NCI-H526 treated with DMSO at 0.1 percent for 48 hours (cell line): ENCODE results near the gene PPM1N.

Source experiments
- DNase-seq: peaks from one replicate; lab custom pipeline; 2025; lab: John Stamatoyannopoulos, UW

Gene PPM1N

DNA sequence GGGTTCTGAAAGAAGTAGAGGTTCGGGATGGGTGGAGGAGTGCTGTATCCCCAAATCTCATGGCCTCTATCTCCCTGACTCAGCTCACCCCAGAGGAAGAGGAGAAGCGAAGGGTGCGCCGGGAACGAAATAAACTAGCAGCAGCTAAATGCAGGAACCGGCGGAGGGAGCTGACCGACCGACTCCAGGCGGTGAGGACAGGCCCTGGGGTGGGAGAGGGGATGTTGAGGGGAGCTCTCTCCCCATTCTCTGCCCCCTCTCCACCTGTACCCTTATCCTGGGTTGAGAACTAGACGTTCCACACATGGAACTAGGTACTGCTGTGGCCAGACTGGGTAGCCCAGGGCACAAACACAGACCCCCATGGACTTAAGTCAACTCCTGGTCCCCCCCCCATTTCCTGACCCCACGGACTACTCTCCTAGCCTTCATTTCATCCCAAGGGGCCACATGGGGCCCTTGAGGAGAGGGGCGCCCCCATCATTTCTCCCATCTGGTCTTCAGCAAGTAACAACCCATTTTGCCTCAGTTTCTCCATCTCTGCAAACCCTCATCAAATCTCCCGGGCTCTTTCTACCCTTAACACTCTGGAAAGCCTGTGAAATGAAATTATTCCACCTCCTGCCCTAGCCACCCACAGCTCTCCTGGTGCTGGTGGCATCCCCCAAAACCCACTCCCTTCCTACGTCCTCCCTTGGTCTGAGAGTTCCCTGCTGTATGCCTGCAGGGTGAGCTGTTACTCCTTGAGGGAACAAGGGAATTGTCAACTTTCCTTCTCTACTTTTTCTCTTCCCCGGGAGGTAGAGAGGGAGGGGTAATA is 26.9 kb upstream of the PPM1N start:
- no peak for DNase-seq

DNA sequence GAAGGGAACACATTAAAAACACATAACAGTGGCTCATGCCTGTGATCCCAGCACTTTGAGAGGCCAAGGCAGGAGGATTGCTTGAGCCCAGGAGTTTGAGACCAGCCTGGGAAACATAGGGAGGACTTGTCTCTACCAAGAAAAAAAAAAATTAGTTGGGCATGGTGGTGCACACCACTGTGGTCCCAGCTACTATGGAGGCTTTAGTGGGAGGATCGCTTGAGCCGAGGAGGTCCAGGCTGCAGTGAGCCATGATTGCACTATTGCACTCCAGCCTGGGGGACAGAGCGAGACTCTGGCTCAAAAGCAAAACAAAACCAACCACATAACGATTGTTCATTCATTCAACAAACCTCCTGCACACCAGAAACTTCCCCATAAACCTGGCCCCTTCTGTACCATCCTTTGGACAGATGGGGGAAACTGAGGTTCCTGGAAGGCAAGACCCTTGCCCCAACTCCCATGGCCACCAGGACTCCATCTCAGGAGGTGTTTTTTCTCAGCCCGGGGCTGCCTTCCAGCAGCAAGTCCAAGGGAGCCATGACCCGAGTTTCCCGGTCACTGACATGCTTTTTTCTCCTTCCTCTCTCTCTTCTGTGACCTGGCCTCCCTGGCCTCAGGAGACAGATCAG is 26.2 kb upstream of the PPM1N start:
- DNase-seq: no peak

DNA sequence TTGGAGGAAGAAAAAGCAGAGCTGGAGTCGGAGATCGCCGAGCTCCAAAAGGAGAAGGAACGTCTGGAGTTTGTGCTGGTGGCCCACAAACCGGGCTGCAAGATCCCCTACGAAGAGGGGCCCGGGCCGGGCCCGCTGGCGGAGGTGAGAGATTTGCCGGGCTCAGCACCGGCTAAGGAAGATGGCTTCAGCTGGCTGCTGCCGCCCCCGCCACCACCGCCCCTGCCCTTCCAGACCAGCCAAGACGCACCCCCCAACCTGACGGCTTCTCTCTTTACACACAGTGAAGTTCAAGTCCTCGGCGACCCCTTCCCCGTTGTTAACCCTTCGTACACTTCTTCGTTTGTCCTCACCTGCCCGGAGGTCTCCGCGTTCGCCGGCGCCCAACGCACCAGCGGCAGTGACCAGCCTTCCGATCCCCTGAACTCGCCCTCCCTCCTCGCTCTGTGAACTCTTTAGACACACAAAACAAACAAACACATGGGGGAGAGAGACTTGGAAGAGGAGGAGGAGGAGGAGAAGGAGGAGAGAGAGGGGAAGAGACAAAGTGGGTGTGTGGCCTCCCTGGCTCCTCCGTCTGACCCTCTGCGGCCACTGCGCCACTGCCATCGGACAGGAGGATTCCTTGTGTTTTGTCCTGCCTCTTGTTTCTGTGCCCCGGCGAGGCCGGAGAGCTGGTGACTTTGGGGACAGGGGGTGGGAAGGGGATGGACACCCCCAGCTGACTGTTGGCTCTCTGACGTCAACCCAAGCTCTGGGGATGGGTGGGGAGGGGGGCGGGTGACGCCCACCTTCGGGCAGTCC is 25.5 kb upstream of the PPM1N start:
- DNase-seq: no peak

DNA sequence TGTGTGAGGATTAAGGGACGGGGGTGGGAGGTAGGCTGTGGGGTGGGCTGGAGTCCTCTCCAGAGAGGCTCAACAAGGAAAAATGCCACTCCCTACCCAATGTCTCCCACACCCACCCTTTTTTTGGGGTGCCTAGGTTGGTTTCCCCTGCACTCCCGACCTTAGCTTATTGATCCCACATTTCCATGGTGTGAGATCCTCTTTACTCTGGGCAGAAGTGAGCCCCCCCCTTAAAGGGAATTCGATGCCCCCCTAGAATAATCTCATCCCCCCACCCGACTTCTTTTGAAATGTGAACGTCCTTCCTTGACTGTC is 24.9 kb upstream of the PPM1N start:
- DNase-seq: no peak

DNA sequence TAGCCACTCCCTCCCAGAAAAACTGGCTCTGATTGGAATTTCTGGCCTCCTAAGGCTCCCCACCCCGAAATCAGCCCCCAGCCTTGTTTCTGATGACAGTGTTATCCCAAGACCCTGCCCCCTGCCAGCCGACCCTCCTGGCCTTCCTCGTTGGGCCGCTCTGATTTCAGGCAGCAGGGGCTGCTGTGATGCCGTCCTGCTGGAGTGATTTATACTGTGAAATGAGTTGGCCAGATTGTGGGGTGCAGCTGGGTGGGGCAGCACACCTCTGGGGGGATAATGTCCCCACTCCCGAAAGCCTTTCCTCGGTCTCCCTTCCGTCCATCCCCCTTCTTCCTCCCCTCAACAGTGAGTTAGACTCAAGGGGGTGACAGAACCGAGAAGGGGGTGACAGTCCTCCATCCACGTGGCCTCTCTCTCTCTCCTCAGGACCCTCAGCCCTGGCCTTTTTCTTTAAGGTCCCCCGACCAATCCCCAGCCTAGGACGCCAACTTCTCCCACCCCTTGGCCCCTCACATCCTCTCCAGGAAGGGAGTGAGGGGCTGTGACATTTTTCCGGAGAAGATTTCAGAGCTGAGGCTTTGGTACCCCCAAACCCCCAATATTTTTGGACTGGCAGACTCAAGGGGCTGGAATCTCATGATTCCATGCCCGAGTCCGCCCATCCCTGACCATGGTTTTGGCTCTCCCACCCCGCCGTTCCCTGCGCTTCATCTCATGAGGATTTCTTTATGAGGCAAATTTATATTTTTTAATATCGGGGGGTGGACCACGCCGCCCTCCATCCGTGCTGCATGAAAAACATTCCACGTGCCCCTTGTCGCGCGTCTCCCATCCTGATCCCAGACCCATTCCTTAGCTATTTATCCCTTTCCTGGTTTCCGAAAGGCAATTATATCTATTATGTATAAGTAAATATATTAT is 24.3 kb upstream of the PPM1N start:
- DNase-seq: no peak

DNA sequence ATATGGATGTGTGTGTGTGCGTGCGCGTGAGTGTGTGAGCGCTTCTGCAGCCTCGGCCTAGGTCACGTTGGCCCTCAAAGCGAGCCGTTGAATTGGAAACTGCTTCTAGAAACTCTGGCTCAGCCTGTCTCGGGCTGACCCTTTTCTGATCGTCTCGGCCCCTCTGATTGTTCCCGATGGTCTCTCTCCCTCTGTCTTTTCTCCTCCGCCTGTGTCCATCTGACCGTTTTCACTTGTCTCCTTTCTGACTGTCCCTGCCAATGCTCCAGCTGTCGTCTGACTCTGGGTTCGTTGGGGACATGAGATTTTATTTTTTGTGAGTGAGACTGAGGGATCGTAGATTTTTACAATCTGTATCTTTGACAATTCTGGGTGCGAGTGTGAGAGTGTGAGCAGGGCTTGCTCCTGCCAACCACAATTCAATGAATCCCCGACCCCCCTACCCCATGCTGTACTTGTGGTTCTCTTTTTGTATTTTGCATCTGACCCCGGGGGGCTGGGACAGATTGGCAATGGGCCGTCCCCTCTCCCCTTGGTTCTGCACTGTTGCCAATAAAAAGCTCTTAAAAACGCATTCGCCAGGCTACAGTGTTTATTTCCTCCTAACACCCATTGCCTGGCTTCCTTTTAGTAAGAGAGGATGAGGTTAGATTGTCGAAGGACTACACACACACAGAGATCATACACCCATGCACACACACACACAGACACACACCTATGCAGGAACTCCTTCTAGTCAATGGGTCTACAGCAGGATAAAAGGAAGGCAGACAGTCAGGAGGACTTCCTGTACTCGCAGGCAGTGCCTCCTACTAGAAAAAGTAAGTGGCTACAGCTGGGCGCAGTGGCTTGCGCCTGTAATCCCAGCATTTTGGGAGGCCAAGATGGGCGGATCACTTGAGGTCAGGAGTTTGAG is 23.4 kb upstream of the PPM1N start:
- DNase-seq: no peak

DNA sequence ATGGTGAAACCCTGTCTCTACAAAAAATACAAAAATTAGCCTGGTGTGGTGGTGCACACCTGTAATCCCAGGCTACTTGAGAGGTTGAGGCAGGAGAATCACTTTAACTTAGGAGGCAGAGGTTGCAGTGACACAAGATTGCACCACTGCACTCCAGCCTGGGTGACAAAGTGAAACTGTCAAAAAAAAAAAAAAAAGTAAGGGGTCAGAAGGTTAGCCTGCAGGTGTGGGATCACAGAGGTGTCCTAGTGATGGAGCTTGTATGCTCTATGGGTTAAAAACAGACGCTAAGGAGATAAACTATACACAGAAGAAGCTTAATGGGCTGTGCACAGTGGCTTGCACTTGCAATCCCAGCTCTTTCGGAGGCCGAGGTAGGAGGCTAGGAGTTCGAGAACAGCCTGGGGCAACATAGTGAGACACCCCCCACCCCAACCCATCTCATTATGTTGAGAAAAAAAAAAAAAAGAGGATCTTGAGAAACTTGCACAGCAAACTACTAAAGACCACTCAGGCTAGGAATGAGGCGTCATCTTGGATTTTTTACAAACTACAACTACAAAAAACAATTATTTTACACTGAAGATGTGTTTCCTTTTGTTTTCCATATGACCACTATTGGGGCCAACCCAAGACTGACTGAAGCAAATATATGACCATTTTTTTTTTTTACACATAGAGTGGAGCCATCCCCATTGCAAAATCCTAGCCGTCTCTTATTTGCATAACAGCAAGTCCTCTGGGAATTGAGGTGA is 22.5 kb upstream of the PPM1N start:
- DNase-seq: no peak

DNA sequence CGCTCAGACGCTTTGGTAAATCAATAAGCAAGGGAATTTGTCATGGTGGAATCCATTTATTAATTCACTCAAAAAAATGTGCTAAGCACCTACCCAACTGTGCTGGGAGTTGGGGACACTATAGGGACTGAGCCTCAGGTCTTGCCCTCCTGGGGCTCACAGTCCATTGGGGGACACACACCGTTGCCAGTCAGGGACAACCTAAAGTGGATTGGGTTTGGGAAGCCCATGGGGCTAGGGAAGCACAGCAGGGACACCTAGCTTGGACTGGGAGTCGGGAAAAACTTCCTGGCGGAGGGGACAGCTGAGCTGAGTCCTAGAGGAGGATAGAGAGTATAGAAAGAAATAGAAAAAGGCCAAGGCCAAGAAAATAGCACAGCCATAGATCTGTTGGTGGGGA is 21.9 kb upstream of the PPM1N start:
- DNase-seq: no peak

DNA sequence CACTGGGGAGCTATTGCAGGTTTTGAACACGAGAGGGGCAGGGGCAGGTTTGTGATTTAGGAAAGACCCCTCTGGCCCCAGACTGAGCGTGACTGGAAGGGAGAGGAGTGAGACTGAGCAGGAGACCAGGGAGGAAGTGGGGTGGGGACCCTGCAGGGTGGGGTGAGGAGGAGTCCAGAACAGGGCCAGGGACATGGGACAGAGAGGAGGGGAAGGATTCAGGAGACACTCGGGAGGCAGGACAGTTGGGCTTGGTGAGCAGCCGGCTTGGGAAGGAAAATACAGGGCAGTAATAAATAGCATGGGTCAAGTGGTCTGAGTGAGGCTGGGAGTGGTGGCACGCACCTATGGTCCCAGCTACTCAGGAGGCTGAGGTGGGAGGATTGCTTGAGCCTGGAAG is 21.1 kb upstream of the PPM1N start:
- no peak for DNase-seq

DNA sequence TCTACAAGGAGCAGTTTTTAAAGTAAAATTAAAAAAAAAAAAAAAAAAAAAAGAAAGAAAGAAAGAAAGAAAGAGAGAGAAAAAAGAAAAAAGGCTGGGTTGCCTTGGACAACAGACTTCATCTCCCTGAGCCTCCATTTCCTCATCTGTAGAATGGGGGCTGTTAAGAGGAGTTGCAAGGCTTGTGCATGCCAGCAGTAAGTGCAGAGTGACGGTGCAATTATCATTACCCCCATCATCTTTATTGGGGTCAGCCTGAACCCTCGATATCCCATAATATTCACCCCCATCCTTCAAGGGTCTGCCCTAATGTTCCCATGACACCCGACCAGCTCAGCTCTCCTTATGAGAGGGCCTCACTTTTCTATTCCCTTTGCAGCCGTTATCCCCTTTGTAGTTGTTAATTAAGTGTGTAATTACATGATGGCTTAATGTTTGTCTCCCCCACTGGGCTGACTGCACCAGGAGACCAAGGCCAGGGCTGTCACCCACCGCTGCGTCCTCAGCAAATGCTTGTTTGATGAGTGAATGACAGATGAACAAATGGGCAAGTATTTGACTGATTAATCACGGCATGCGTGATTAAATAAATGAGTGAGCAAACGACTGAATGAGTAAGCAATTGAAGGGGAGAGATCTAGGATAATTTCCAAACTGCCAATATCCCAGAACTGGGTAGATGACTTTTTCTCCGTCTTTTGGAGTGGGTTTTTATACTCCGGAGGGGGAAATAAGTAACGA is 20.4 kb upstream of the PPM1N start:
- DNase-seq: no peak

DNA sequence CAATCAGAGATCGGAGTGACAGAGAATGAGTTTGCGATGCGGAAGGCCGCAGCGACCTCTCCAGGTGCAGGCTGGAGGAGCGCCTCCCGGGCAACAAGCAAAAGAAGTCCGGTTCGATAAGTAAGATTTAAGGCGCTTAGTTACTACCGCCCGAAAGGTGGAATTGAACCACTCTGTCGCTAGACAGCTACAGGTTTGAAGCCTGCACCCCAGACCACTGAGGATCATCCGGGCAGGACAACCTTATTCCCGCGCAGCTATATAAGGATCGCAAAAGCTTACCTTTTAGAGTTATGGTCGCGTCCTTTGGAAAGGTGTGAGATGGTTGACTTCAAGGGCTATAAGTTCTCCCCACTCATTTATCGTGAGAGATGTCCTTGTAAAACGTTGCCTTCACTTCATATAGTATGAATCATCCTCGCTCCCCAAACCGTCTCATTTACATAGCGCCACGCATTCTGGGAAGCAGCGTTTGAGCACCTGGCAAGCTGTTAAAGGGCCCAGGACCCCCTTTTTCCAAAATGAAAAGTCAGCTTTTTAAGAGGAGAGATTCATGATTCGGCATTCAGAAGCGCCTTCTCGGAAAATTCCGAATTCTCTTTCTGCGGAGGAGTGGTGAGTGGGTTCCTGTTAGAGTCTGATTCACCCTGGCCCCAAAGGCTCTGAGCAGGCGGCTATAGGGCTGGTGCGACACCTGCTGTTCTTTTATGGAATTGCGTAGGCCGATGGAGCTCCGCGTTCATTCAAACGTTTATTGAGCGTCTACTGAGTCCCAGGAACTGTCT is 19.6 kb upstream of the PPM1N start:
- DNase-seq: peak; percentile 88

DNA sequence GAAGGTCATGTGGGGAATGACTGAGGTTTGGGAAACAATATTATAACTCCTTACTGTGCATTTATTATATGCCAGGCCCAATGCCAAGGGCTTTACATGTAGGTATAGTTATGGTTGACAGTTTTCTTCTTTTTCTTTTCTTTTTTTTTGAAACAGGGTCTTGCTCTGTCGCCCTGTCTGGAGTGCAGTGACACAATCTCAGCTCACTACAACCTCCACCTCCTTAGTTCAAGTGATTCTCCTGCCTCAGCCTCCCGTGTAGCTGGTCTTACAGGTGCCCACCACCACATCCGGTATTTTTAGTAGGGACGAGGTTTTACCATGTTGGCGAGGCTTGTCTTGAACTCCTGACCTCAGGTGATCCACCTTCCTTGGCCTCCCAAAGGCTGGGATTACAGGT is 15.2 kb upstream of the PPM1N start:
- DNase-seq: no peak

DNA sequence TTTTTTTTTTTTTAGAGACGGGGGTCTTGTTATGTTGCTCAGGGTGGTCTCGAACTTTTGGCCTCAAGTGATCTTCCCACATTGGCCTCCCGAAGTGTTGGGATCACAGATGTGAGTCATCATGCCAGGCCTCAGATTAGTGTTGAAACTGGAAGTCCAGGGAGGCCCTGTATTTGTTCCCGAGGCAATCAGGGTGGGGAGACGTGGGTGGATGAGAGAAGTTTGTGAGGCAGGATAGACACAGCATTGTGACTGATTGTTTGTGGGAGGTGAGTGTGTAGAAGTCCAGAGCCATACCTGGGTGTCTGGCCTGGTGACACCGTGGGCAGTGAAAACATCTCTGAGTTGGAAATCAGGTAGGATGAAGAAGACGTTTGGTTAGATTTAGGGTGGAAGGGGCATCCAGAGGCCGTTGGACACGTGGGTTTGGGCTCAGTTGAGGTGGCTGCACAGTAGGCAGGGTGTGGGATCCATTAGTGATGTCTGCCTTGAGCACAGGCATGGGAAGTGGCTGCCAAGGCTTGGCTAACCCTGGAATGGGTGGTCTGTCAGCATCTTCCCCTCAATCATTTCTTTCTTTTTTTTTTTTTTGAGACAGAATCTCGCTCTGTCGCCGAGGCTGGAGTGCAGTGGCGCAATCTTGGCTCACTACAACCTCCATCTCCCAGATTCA is 13.8 kb upstream of the PPM1N start:
- DNase-seq: no peak

DNA sequence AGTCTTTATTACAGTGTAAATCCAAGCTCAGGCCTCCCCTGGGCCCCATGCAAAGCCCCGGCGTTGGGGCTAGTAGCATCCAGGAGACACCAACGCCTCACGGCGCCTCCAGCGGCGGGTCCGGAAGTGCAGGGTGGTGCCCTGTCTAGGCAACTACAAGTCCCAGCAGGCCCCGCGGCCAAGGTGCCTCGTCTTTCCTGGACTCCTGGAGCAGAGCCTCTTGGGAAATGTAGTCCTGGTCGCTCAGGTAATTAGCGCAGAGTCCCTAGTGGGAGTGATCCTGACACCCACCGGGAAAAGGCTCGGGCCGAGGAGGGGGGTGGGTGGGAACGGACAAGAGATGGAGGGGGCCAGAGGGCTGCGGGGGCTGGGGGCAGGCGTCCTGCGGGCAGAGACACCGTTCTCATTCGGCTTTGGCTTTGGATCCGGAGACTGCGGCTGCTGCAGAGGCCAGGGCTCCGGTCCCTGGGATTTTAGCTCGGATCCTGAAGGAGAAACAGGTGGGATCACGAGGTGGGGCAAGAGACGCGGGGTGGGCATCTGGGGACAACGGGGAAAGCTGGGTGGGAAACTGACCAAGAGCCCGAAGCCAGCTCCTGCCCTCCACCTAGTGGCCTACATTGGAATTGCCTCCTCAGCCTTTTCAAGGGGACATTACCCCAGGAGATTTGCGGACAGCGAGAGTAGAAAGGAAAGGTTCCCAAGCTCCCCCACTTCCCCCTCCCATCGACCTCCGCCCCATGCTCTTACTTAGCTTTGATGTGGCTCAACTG is 12.8 kb upstream of the PPM1N start:
- peak; percentile 73 for DNase-seq

DNA sequence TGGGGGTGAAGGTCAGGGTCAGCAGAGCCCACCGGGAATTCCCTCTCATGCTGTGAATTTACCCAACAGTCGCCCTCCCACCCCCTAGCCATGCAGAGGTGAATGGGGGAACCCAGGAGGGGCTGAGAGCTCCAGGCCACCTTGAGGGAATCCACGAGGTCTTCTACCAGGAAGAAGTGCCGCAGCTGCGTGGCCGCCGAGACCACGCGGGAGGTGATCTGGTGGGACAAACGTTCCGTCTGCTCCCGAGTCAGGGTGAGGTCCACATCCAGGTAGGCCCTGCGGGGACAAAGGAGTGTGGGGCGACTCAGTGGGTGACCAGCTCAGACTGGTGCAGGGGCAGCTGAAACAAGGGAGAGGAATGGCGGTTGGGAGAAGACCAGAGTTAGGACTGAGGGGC is 9.5 kb upstream of the PPM1N start:
- no peak for DNase-seq

DNA sequence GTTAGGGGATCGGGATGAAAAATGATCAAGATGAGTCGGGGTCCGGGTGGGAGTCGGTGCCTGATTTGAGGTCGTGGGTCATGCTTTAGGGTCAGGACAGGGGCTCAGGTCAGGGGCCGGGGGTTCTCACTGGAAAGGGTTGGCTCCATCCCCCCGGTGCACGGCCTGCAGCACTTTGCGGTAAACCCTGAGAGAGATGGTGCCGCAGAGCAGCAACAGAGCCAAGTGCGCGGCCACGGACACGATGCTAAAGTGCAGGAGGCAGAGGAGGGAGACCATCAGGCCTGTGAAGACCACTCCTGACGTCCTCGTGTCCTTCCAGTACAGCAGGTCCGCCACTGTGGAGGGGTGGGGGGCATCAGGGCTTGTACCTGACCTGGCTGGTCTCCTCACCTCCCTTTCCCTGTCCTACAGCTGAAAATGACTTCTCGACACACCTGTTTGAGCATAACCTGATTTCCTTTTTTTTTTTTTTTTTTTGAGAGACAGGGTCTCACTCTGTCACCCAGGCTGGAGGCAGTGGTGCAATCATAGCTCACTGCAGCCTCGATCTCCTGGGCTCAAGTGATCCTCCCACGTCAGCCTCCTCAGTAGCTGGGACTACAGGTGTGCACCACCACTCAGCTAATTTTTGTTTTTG is 8.9 kb upstream of the PPM1N start:
- no peak for DNase-seq

DNA sequence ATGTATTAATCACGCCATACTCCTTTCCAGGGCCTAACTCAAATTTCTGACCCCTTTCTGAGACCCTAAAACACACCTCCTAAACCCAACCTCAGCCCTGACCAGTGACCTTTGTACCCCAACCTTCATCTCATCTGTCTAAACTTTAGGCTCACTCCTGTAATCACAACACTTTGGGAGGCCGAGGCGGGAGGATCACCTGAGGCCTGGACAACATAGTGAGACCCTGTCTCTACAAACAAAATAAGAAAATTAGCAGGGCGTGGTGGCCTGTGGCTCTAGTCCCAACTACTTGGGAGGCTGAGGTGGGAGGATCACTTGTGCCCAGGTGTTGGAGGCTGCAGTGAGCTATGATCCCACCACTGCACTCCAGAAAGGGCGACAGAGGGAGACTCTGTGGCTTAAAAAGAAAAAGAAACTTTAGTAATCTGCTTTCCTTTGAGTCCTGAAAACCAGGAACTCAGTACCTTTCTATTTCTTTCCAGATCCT is 6.1 kb upstream of the PPM1N start:
- DNase-seq: no peak
